ENCODE data around the gene STRBP.

STRBP gene

GRCh38 chr9:123087359-123087888, 181.0 kb downstream of the STRBP start:
- H3K9me3 ChIP-seq (replicated peaks; ENCODE audit: insufficient read depth, low read length): no peaks in the 10 kb centered on the region
- peaks cover 20% of the 10 kb centered on the region for H3K4me1 ChIP-seq (ENCODE audit: low read length)
- no peaks in the 10 kb centered on the region for H3K36me3 ChIP-seq (replicated peaks; ENCODE audit: insufficient read depth, low read length)
- H3K4me2 ChIP-seq (ENCODE audit: low read depth, low read length): peak overlapping the region; percentile 36
- H3K4me3 ChIP-seq (ENCODE audit: low read length): no peak overlapping the region
- H3K27me3 ChIP-seq (replicated peaks; ENCODE audit: insufficient read depth, low read length): no peaks in the 10 kb centered on the region
- TF ChIP-seq EZH2 (optimal IDR thresholded peaks at IDR 0.05; ENCODE audit: low read depth, low read length) (no peak), EZH2phosphoT487 (IDR thresholded peaks at IDR 0.05; ENCODE audit: low read length) (no peak), CTCF (IDR thresholded peaks at IDR 0.05; ENCODE audit: low read length) (no peak)
- H3K9ac ChIP-seq (ENCODE audit: low read length): peak overlapping the region; percentile 0; the same call in 1 of the 2 replicates
- peak overlapping the region; percentile 46; the same call in 1 of the 2 replicates for H3K27ac ChIP-seq (ENCODE audit: low read length)
- no peaks in the 10 kb centered on the region for H4K20me1 ChIP-seq (ENCODE audit: insufficient read depth, low read length)
- H3K9me2 ChIP-seq (replicated peaks; ENCODE audit: insufficient read depth, low read length): no peaks in the 10 kb centered on the region
- peaks cover 11% of the 10 kb centered on the region for H3F3A ChIP-seq (ENCODE audit: insufficient read depth, low read length)
- peak; percentile 10 for DNase-seq
- H2AFZ ChIP-seq (ENCODE audit: low read length): no peak overlapping the region
- H3K79me2 ChIP-seq (ENCODE audit: low read length): no peaks in the 10 kb centered on the region

GRCh38 chr9:123085916-123086315, 182.5 kb downstream of the STRBP start:
- H3K9me2 ChIP-seq (replicated peaks; ENCODE audit: insufficient read depth, low read length): no peaks in the 10 kb centered on the region
- H3K27ac ChIP-seq (ENCODE audit: low read length): no peak overlapping the region
- H3K4me1 ChIP-seq (ENCODE audit: low read length): peaks cover 20% of the 10 kb centered on the region
- H2AFZ ChIP-seq (ENCODE audit: low read length): no peak overlapping the region
- no peak for DNase-seq
- H3K36me3 ChIP-seq (replicated peaks; ENCODE audit: insufficient read depth, low read length): no peaks in the 10 kb centered on the region
- no peak overlapping the region for H3K9ac ChIP-seq (ENCODE audit: low read length)
- H3K9me3 ChIP-seq (replicated peaks; ENCODE audit: insufficient read depth, low read length): no peaks in the 10 kb centered on the region
- H3K27me3 ChIP-seq (replicated peaks; ENCODE audit: insufficient read depth, low read length): no peaks in the 10 kb centered on the region
- no peaks in the 10 kb centered on the region for H3K79me2 ChIP-seq (ENCODE audit: low read length)
- TF ChIP-seq CTCF (IDR thresholded peaks at IDR 0.05; ENCODE audit: low read length): no peak
- no peak for TF ChIP-seq EZH2phosphoT487 (IDR thresholded peaks at IDR 0.05; ENCODE audit: low read length)
- H4K20me1 ChIP-seq (ENCODE audit: insufficient read depth, low read length): no peaks in the 10 kb centered on the region
- no peak overlapping the region for H3K4me2 ChIP-seq (ENCODE audit: low read depth, low read length)
- H3K4me3 ChIP-seq (ENCODE audit: low read length): no peak overlapping the region
- peaks cover 11% of the 10 kb centered on the region for H3F3A ChIP-seq (ENCODE audit: insufficient read depth, low read length)

GRCh38 chr9:123084256-123084655, 184.1 kb downstream of the STRBP start:
- H3K4me1 ChIP-seq (ENCODE audit: low read length): peaks cover 20% of the 10 kb centered on the region
- peaks cover 11% of the 10 kb centered on the region for H3F3A ChIP-seq (ENCODE audit: insufficient read depth, low read length)
- H3K79me2 ChIP-seq (ENCODE audit: low read length): no peaks in the 10 kb centered on the region
- no peaks in the 10 kb centered on the region for H4K20me1 ChIP-seq (ENCODE audit: insufficient read depth, low read length)
- no peak overlapping the region for H3K4me2 ChIP-seq (ENCODE audit: low read depth, low read length)
- DNase-seq: no peak
- TF ChIP-seq EZH2 (optimal IDR thresholded peaks at IDR 0.05; ENCODE audit: low read depth, low read length): no peak
- TF ChIP-seq EZH2phosphoT487 (IDR thresholded peaks at IDR 0.05; ENCODE audit: low read length): no peak
- TF ChIP-seq CTCF (IDR thresholded peaks at IDR 0.05; ENCODE audit: low read length): no peak
- H3K9me3 ChIP-seq (replicated peaks; ENCODE audit: insufficient read depth, low read length): no peaks in the 10 kb centered on the region
- no peak overlapping the region for H3K9ac ChIP-seq (ENCODE audit: low read length)
- no peaks in the 10 kb centered on the region for H3K9me2 ChIP-seq (replicated peaks; ENCODE audit: insufficient read depth, low read length)
- H3K4me3 ChIP-seq (ENCODE audit: low read length): no peak overlapping the region
- no peak overlapping the region for H3K27ac ChIP-seq (ENCODE audit: low read length)
- H2AFZ ChIP-seq (ENCODE audit: low read length): no peak overlapping the region
- no peaks in the 10 kb centered on the region for H3K36me3 ChIP-seq (replicated peaks; ENCODE audit: insufficient read depth, low read length)
- no peaks in the 10 kb centered on the region for H3K27me3 ChIP-seq (replicated peaks; ENCODE audit: insufficient read depth, low read length)
